KOPT-K1 (cell line): ENCODE results near the gene NRXN2.

Experiments
- H3K27ac ChIP-seq: fragments of 200-600 bp; sonication (generic); 2 replicates; pipeline ENCODE4 v1.5.1; 2016; ENCODE audit warnings: antibody characterized with exemption, mild to moderate bottlenecking, low read depth, low read length; ENCODE audit not compliant: poor library complexity, severe bottlenecking
- H3K36me3 ChIP-seq: fragments of 200-600 bp; sonication (generic); 2 replicates; pipeline ENCODE4 v1.5.1; 2017; ENCODE audit warnings: antibody characterized with exemption, mild to moderate bottlenecking, low read length, moderate library complexity; ENCODE audit not compliant: insufficient read depth
- H3K9me3 ChIP-seq: fragments of 200-600 bp; sonication (generic); 2 replicates; pipeline ENCODE4 v1.5.1; 2017; ENCODE audit warnings: antibody characterized with exemption, low read length, mild to moderate bottlenecking; ENCODE audit not compliant: insufficient read depth, poor library complexity, severe bottlenecking

NRXN2 gene

GRCh38 chr11:64626637-64627036 lies 96.4 kb downstream of the NRXN2 start:
- H3K27ac ChIP-seq = no peak overlapping the region
- no peaks in the 10 kb centered on the region for H3K9me3 ChIP-seq
- no peaks in the 10 kb centered on the region for H3K36me3 ChIP-seq

- no peak overlapping the region for H3K27ac ChIP-seq
- H3K9me3 ChIP-seq = no peaks in the 10 kb centered on the region
- no peaks in the 10 kb centered on the region for H3K36me3 ChIP-seq
Measured at GRCh38 chr11:64624883-64625481, 98.0 kb downstream of the NRXN2 start.

- H3K27ac ChIP-seq = peak overlapping the region; percentile 81
- no peaks in the 10 kb centered on the region for H3K9me3 ChIP-seq
- no peaks in the 10 kb centered on the region for H3K36me3 ChIP-seq
Measured at GRCh38 chr11:64622681-64623080, 100.3 kb downstream of the NRXN2 start.

GRCh38 chr11:64621283-64622019 lies 101.5 kb downstream of the NRXN2 start:
- Histone ChIP-seq H3K9me3 (no peaks in the 10 kb centered on the region), H3K27ac (peak overlapping the region; percentile 81), H3K36me3 (no peaks in the 10 kb centered on the region)

- no peaks in the 10 kb centered on the region for H3K36me3 ChIP-seq
- H3K9me3 ChIP-seq = no peaks in the 10 kb centered on the region
- peak overlapping the region; percentile 81 for H3K27ac ChIP-seq
Measured at GRCh38 chr11:64620381-64620971, 102.5 kb downstream of the NRXN2 start.

- Histone ChIP-seq H3K36me3 (no peaks in the 10 kb centered on the region), H3K9me3 (no peaks in the 10 kb centered on the region), H3K27ac (peak overlapping the region; percentile 81)
Measured at GRCh38 chr11:64619811-64620380, 103.1 kb downstream of the NRXN2 start.

GRCh38 chr11:64619196-64619595 lies 103.8 kb downstream of the NRXN2 start:
- Histone ChIP-seq H3K9me3 (no peaks in the 10 kb centered on the region), H3K27ac (peak overlapping the region; percentile 81), H3K36me3 (no peaks in the 10 kb centered on the region)

GRCh38 chr11:64616817-64617216 lies 106.2 kb downstream of the NRXN2 start:
- peak overlapping the region; percentile 81 for H3K27ac ChIP-seq
- no peaks in the 10 kb centered on the region for H3K9me3 ChIP-seq
- no peaks in the 10 kb centered on the region for H3K36me3 ChIP-seq

GRCh38 chr11:64614917-64615316 lies 108.1 kb downstream of the NRXN2 start:
- Histone ChIP-seq H3K9me3 (no peaks in the 10 kb centered on the region), H3K36me3 (no peaks in the 10 kb centered on the region), H3K27ac (peak overlapping the region; percentile 81)

- Histone ChIP-seq H3K36me3 (no peaks in the 10 kb centered on the region), H3K27ac (peak overlapping the region; percentile 81), H3K9me3 (no peaks in the 10 kb centered on the region)
Measured at GRCh38 chr11:64613648-64614047, 109.3 kb downstream of the NRXN2 start.

GRCh38 chr11:64611869-64612646 lies 110.9 kb downstream of the NRXN2 start:
- H3K36me3 ChIP-seq = no peaks in the 10 kb centered on the region
- H3K9me3 ChIP-seq = no peaks in the 10 kb centered on the region
- H3K27ac ChIP-seq = peak overlapping the region; percentile 81

- H3K27ac ChIP-seq = peak overlapping the region; percentile 81
- no peaks in the 10 kb centered on the region for H3K36me3 ChIP-seq
- no peaks in the 10 kb centered on the region for H3K9me3 ChIP-seq
Measured at GRCh38 chr11:64611176-64611575, 111.8 kb downstream of the NRXN2 start.

GRCh38 chr11:64610596-64610995 lies 112.4 kb downstream of the NRXN2 start:
- Histone ChIP-seq H3K27ac (peak overlapping the region; percentile 81), H3K36me3 (no peaks in the 10 kb centered on the region), H3K9me3 (no peaks in the 10 kb centered on the region)

- Histone ChIP-seq H3K27ac (peak overlapping the region; percentile 81), H3K36me3 (no peaks in the 10 kb centered on the region)
Measured at GRCh38 chr11:64609436-64610047, 113.5 kb downstream of the NRXN2 start.

More at GRCh38 chr11:64609436-64610047, 113.5 kb downstream of the NRXN2 start:
- H3K9me3 ChIP-seq = no peaks in the 10 kb centered on the region
